GM23338 (cell line): ENCODE results near the gene NFIB. TPM values are rescaled to one million over a fixed set of nuclear protein-coding genes. Genes with fewer than 3 reads are reported as not detected.

Source experiments
- ATAC-seq: fragments of 200-7000 bp; cut with Tn5 transposase; 3 replicates; pipeline ENCODE4 v1.9.1; 2020
- DNase-seq: peaks from one replicate; pipeline ENCODE4 v3.0.0-alpha.2; 2015; ENCODE audit warnings: low spot score
- H2AFZ ChIP-seq: fragments of 200-600 bp; sonication (generic); 2 replicates; pipeline ENCODE4 v1.8.0; 2016; ENCODE audit warnings: antibody characterized with exemption, mild to moderate bottlenecking, moderate library complexity
- H3F3A ChIP-seq: fragments of 200-600 bp; sonication (generic); replicated peaks from 2 replicates; pipeline ENCODE4 v1.8.0; 2017; ENCODE audit warnings: antibody characterized with exemption, mixed run types, low read depth
- H3K27ac ChIP-seq: fragments of 200-600 bp; sonication (generic); 2 replicates; pipeline ENCODE4 v1.6.1; 2016; ENCODE audit warnings: low read depth
- H3K27me3 ChIP-seq: fragments of 200-600 bp; sonication (generic); 2 replicates; pipeline ENCODE4 v1.8.0; 2016; ENCODE audit warnings: mild to moderate bottlenecking, mixed run types, moderate library complexity; ENCODE audit not compliant: insufficient read depth
- H3K36me3 ChIP-seq: fragments of 200-600 bp; sonication (generic); 2 replicates; pipeline ENCODE4 v1.8.0; 2016; ENCODE audit warnings: mild to moderate bottlenecking; ENCODE audit not compliant: insufficient read depth
- H3K4me1 ChIP-seq: fragments of 200-600 bp; sonication (generic); 2 replicates; pipeline ENCODE4 v1.8.0; 2016; ENCODE audit warnings: mild to moderate bottlenecking, moderate library complexity; ENCODE audit not compliant: insufficient read depth
- H3K4me2 ChIP-seq: fragments of 200-600 bp; sonication (generic); 2 replicates; pipeline ENCODE4 v1.7.1; 2017; ENCODE audit warnings: mixed run types
- H3K4me3 ChIP-seq: fragments of 200-600 bp; sonication (generic); 2 replicates; pipeline ENCODE4 v1.6.1; 2016; ENCODE audit warnings: mixed run types
- H3K79me2 ChIP-seq: fragments of 200-600 bp; sonication (generic); replicated peaks from 2 replicates; pipeline ENCODE4 v1.8.0; 2017; ENCODE audit warnings: mild to moderate bottlenecking; ENCODE audit not compliant: insufficient read depth
- H3K9me2 ChIP-seq: fragments of 200-600 bp; sonication (generic); 2 replicates; pipeline ENCODE4 v1.8.0; 2017; ENCODE audit not compliant: insufficient read depth
- H4K20me1 ChIP-seq: fragments of 200-600 bp; sonication (generic); replicated peaks from 2 replicates; pipeline ENCODE4 v1.8.0; 2017; ENCODE audit warnings: mild to moderate bottlenecking; ENCODE audit not compliant: insufficient read depth
- H3K27ac Mint-ChIP-seq: 2 replicates; pipeline ENCODE4 v1.8.0; 2020; ENCODE audit warnings: inconsistent platforms, mild to moderate bottlenecking, moderate library complexity, mixed read lengths
- H3K27me3 Mint-ChIP-seq: 3 replicates; pipeline ENCODE4 v1.8.0; 2022; ENCODE audit warnings: low read depth, mild to moderate bottlenecking, moderate library complexity, mixed read lengths, inconsistent platforms; ENCODE audit not compliant: insufficient read depth, poor library complexity
- H3K36me3 Mint-ChIP-seq: 3 replicates; pipeline ENCODE4 v1.8.0; 2021; ENCODE audit warnings: low read depth, mild to moderate bottlenecking, inconsistent platforms, moderate library complexity, mixed read lengths
- H3K4me1 Mint-ChIP-seq: 3 replicates; pipeline ENCODE4 v1.8.0; 2020; ENCODE audit warnings: mild to moderate bottlenecking, inconsistent platforms, mixed read lengths
- H3K4me3 Mint-ChIP-seq: 3 replicates; pipeline ENCODE4 v1.8.0; 2021; ENCODE audit warnings: moderate library complexity, mild to moderate bottlenecking, inconsistent platforms, mixed read lengths
- H3K9me3 Mint-ChIP-seq: 3 replicates; pipeline ENCODE4 v1.8.0; 2020; ENCODE audit warnings: moderate library complexity, mild to moderate bottlenecking, inconsistent platforms, mixed read lengths
- CREB1 ChIP-seq: fragments of 250-450 bp; sonication (Bioruptor Pico); IDR thresholded peaks from 2 replicates; pipeline ENCODE4 v1.5.0; 2020; ENCODE audit warnings: low read depth, mild to moderate bottlenecking, moderate library complexity
- EZH2 ChIP-seq: fragments of 200-600 bp; sonication (generic); IDR thresholded peaks from one replicate; pipeline ENCODE4 v1.8.0; 2017; ENCODE audit warnings: antibody characterized with exemption, mild to moderate bottlenecking, low read depth; ENCODE audit not compliant: unreplicated experiment
- EZH2phosphoT487 ChIP-seq: fragments of 200-600 bp; sonication (generic); IDR thresholded peaks from one replicate; pipeline ENCODE4 v1.8.1; 2018; ENCODE audit warnings: antibody characterized with exemption; ENCODE audit not compliant: unreplicated experiment
- JUNB ChIP-seq: IDR thresholded peaks from one replicate; pipeline ENCODE4 v1.6.1; 2016; ENCODE audit warnings: antibody characterized with exemption; ENCODE audit not compliant: unreplicated experiment
- NANOG ChIP-seq: IDR thresholded peaks from 2 replicates; pipeline ENCODE4 v1.6.1; 2016; ENCODE audit warnings: antibody characterized with exemption, borderline replicate concordance
- POLR2AphosphoS5 ChIP-seq: IDR thresholded peaks from 2 replicates; pipeline ENCODE4 v1.6.1; 2016; ENCODE audit warnings: antibody characterized with exemption, low read depth
- STAT1 ChIP-seq: IDR thresholded peaks from one replicate; pipeline ENCODE4 v1.6.1; 2016; ENCODE audit warnings: antibody characterized with exemption; ENCODE audit not compliant: unreplicated experiment
- ZNF114 ChIP-seq: fragments of 250-450 bp; sonication (Bioruptor Pico); IDR thresholded peaks from 2 replicates; pipeline ENCODE4 v1.5.0; 2020; ENCODE audit warnings: mild to moderate bottlenecking, moderate library complexity
- ZNF331 ChIP-seq: fragments of 250-450 bp; sonication (Bioruptor Pico); IDR thresholded peaks from 2 replicates; pipeline ENCODE4 v1.5.0; 2020; ENCODE audit warnings: low read depth, mild to moderate bottlenecking, moderate library complexity
- polyA plus RNA-seq: library from polyadenylated mRNA; unstranded; fragments of >200 nt; fragmentation: Nextera tagmentation; extraction: Ambion mirVana; gene quantifications from 2 replicates; pipeline ENCODE4 v1.2.1, GENCODE V29; 2016
- total RNA-seq: library from RNA; depleted of rRNA; stranded (reverse); fragments of >200 nt; shearing (Covaris generic); gene quantifications from 2 replicates; pipeline ENCODE4 v1.2.3, GENCODE V29; 2014
- TF ChIP-seq, protein P1 (sequence below): IDR thresholded peaks from one replicate; pipeline ENCODE4 v1.6.1; 2018; ENCODE audit warnings: antibody characterized with exemption; ENCODE audit not compliant: unreplicated experiment
- TF ChIP-seq, protein P2 (sequence below), 2 experiments: fragments of 200-600 bp in 1 of 2; sonication (generic) in 1 of 2; conservative IDR thresholded peaks; 2 replicates each; pipeline versions ENCODE4 v1.5.1 to v1.6.1; 2016 to 2017; ENCODE audit warnings: antibody characterized with exemption in 2 of 2, low read depth in 2 of 2, mild to moderate bottlenecking in 2 of 2, moderate library complexity in 1 of 2
- TF ChIP-seq, protein P3 (sequence below): IDR thresholded peaks from 2 replicates; pipeline ENCODE4 v1.6.1; 2016; ENCODE audit warnings: antibody characterized with exemption
- TF ChIP-seq, protein P4 (sequence below): fragments of 250-450 bp; sonication (Bioruptor Pico); IDR thresholded peaks from 2 replicates; pipeline ENCODE4 v1.5.0; 2020; ENCODE audit warnings: mild to moderate bottlenecking, moderate library complexity

The NFIB gene
- total and polyA plus RNA-seq, 2 experiments from 2014 or later, result 3.9 to 4.7 TPM

DNA sequence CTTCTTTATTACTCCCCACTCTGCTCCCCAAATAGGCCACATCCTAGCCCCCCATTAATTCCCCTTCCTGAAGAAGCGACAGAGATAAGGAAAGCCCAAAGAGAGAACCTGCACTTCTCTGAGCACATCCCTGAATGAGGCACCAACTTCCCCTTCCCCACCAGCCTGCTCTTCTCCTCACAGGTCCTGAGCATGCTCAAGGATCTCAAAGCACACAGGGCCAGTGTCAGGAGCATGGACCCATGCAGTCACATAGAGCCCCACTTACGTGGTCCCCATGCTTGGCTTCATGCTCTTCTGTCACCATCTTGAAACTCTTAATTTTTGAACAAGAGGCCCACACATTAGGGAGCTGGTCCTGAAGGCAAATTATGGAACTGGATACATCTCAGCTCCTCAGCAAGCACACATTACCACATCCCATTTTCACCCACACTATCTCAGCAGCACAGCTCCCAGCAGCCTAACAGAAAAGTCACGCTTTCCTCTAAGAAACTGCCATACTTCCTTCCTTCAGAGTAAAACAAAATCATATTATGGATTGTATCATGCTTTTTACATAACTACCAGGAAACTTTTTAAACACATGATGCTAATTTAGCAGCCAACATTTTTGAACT is 99.8 kb downstream of the NFIB start:
- no peak for TF ChIP-seq STAT1
- TF ChIP-seq EZH2phosphoT487, result no peak
- TF ChIP-seq ZNF114 (CRISPR knock-in tag), result no peak
- TF ChIP-seq, protein P1, sequence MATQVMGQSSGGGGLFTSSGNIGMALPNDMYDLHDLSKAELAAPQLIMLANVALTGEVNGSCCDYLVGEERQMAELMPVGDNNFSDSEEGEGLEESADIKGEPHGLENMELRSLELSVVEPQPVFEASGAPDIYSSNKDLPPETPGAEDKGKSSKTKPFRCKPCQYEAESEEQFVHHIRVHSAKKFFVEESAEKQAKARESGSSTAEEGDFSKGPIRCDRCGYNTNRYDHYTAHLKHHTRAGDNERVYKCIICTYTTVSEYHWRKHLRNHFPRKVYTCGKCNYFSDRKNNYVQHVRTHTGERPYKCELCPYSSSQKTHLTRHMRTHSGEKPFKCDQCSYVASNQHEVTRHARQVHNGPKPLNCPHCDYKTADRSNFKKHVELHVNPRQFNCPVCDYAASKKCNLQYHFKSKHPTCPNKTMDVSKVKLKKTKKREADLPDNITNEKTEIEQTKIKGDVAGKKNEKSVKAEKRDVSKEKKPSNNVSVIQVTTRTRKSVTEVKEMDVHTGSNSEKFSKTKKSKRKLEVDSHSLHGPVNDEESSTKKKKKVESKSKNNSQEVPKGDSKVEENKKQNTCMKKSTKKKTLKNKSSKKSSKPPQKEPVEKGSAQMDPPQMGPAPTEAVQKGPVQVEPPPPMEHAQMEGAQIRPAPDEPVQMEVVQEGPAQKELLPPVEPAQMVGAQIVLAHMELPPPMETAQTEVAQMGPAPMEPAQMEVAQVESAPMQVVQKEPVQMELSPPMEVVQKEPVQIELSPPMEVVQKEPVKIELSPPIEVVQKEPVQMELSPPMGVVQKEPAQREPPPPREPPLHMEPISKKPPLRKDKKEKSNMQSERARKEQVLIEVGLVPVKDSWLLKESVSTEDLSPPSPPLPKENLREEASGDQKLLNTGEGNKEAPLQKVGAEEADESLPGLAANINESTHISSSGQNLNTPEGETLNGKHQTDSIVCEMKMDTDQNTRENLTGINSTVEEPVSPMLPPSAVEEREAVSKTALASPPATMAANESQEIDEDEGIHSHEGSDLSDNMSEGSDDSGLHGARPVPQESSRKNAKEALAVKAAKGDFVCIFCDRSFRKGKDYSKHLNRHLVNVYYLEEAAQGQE, result no peak
- TF ChIP-seq, protein P2, sequence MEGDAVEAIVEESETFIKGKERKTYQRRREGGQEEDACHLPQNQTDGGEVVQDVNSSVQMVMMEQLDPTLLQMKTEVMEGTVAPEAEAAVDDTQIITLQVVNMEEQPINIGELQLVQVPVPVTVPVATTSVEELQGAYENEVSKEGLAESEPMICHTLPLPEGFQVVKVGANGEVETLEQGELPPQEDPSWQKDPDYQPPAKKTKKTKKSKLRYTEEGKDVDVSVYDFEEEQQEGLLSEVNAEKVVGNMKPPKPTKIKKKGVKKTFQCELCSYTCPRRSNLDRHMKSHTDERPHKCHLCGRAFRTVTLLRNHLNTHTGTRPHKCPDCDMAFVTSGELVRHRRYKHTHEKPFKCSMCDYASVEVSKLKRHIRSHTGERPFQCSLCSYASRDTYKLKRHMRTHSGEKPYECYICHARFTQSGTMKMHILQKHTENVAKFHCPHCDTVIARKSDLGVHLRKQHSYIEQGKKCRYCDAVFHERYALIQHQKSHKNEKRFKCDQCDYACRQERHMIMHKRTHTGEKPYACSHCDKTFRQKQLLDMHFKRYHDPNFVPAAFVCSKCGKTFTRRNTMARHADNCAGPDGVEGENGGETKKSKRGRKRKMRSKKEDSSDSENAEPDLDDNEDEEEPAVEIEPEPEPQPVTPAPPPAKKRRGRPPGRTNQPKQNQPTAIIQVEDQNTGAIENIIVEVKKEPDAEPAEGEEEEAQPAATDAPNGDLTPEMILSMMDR (conservative IDR thresholded peaks at IDR 0.05; ENCODE audit: low read depth in 2 of 2), result no peak
- TF ChIP-seq CREB1 (CRISPR knock-in tag), result no peak
- TF ChIP-seq, protein P3, sequence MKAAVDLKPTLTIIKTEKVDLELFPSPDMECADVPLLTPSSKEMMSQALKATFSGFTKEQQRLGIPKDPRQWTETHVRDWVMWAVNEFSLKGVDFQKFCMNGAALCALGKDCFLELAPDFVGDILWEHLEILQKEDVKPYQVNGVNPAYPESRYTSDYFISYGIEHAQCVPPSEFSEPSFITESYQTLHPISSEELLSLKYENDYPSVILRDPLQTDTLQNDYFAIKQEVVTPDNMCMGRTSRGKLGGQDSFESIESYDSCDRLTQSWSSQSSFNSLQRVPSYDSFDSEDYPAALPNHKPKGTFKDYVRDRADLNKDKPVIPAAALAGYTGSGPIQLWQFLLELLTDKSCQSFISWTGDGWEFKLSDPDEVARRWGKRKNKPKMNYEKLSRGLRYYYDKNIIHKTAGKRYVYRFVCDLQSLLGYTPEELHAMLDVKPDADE, result no peak
- TF ChIP-seq NANOG, result no peak
- TF ChIP-seq ZNF331, result no peak
- TF ChIP-seq JUNB, result no peak
- no peak for TF ChIP-seq POLR2AphosphoS5
- TF ChIP-seq, protein P4, sequence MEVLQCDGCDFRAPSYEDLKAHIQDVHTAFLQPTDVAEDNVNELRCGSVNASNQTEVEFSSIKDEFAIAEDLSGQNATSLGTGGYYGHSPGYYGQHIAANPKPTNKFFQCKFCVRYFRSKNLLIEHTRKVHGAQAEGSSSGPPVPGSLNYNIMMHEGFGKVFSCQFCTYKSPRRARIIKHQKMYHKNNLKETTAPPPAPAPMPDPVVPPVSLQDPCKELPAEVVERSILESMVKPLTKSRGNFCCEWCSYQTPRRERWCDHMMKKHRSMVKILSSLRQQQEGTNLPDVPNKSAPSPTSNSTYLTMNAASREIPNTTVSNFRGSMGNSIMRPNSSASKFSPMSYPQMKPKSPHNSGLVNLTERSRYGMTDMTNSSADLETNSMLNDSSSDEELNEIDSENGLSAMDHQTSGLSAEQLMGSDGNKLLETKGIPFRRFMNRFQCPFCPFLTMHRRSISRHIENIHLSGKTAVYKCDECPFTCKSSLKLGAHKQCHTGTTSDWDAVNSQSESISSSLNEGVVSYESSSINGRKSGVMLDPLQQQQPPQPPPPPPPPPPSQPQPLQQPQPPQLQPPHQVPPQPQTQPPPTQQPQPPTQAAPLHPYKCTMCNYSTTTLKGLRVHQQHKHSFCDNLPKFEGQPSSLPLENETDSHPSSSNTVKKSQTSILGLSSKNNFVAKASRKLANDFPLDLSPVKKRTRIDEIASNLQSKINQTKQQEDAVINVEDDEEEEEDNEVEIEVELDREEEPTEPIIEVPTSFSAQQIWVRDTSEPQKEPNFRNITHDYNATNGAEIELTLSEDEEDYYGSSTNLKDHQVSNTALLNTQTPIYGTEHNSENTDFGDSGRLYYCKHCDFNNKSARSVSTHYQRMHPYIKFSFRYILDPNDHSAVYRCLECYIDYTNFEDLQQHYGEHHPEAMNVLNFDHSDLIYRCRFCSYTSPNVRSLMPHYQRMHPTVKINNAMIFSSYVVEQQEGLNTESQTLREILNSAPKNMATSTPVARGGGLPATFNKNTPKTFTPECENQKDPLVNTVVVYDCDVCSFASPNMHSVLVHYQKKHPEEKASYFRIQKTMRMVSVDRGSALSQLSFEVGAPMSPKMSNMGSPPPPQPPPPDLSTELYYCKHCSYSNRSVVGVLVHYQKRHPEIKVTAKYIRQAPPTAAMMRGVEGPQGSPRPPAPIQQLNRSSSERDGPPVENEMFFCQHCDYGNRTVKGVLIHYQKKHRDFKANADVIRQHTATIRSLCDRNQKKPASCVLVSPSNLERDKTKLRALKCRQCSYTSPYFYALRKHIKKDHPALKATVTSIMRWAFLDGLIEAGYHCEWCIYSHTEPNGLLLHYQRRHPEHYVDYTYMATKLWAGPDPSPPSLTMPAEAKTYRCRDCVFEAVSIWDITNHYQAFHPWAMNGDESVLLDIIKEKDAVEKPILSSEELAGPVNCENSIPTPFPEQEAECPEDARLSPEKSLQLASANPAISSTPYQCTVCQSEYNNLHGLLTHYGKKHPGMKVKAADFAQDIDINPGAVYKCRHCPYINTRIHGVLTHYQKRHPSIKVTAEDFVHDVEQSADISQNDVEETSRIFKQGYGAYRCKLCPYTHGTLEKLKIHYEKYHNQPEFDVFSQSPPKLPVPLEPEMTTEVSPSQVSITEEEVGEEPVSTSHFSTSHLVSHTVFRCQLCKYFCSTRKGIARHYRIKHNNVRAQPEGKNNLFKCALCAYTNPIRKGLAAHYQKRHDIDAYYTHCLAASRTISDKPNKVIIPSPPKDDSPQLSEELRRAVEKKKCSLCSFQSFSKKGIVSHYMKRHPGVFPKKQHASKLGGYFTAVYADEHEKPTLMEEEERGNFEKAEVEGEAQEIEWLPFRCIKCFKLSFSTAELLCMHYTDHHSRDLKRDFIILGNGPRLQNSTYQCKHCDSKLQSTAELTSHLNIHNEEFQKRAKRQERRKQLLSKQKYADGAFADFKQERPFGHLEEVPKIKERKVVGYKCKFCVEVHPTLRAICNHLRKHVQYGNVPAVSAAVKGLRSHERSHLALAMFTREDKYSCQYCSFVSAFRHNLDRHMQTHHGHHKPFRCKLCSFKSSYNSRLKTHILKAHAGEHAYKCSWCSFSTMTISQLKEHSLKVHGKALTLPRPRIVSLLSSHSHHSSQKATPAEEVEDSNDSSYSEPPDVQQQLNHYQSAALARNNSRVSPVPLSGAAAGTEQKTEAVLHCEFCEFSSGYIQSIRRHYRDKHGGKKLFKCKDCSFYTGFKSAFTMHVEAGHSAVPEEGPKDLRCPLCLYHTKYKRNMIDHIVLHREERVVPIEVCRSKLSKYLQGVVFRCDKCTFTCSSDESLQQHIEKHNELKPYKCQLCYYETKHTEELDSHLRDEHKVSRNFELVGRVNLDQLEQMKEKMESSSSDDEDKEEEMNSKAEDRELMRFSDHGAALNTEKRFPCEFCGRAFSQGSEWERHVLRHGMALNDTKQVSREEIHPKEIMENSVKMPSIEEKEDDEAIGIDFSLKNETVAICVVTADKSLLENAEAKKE (CRISPR knock-in tag), result no peak
- no peak for TF ChIP-seq EZH2
- Mint-ChIP-seq H3K4me1 (peaks cover 35% of the 10 kb centered on the region), H3K4me3 (no peak overlapping the region), H3K9me3 (no peaks in the 10 kb centered on the region), H3K27ac (peak overlapping the region; percentile 3; the same call in 1 of the 2 replicates), H3K27me3 (peaks cover 2% of the 10 kb centered on the region), H3K36me3 (no peaks in the 10 kb centered on the region)
- DNase-seq, result no peak
- Histone ChIP-seq H3F3A (no peaks in the 10 kb centered on the region), H3K27me3 (no peaks in the 10 kb centered on the region), H3K27ac (no peak overlapping the region), H3K4me2 (no peak overlapping the region), H3K9me2 (no peaks in the 10 kb centered on the region), H3K79me2 (no peaks in the 10 kb centered on the region), H3K4me1 (peaks cover 5% of the 10 kb centered on the region; the same call in 1 of the 2 replicates), H3K4me3 (no peak overlapping the region), H3K36me3 (no peaks in the 10 kb centered on the region), H4K20me1 (no peaks in the 10 kb centered on the region), H2AFZ (no peak overlapping the region)
- no peak for ATAC-seq
